Suppressor macrophage (primary cell): Measurements from ENCODE around the gene NFATC3.

ENCODE experiments used
- DNase-seq, 4 experiments: peaks; one replicate each; pipeline ENCODE4 v3.0.0-alpha.2; 2020 to 2022

Gene NFATC3

GRCh38 chr16:68190736-68191510 is 105.8 kb downstream of the NFATC3 start:
- DNase-seq: peak; percentile 74 to 88 (median 82)

DNA sequence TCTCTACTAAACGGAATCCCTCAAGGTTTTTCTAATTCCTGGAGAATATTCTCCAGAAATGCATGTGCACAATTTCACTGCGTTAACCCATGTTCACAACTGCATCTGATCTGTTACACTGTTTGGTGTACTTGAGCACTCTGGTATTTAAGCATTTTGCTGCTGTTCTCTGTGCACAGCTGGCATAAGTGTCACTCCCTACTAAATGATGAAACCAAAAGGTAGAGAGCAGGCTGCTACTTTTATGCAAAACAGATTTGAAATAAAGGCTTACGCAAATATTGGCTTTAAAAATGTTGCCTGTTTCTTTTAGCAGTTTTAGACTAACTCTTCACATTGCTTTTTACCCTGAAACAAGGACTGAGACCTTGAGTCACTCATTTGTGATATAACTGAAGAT is 109.1 kb downstream of the NFATC3 start:
- no peak for DNase-seq

- no peak for DNase-seq
Measured at GRCh38 chr16:68197250-68197649, 112.1 kb downstream of the NFATC3 start.

GRCh38 chr16:68200088-68200783 is 115.1 kb downstream of the NFATC3 start:
- DNase-seq: no peak

DNA sequence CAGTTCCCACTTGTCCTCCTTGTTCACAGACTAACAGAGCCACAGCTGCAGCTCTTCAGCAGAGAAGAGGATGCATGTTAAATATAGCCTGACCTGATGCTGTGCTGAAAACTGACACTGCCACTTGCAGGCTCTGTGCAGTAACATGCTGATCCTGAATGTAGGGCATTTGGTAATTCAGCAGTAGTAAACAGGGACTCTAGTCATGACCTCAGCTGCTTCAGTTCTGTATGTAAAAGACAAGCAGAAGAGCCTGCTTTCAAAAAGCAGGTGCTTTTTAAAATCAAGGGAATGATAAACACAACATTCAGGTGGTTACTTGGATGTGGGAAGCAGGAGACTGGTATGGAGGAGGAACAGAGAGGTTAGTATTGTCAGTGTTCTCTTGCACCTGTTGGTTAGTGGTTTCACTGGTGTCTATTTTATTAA is 116.9 kb downstream of the NFATC3 start:
- DNase-seq: no peak

DNA sequence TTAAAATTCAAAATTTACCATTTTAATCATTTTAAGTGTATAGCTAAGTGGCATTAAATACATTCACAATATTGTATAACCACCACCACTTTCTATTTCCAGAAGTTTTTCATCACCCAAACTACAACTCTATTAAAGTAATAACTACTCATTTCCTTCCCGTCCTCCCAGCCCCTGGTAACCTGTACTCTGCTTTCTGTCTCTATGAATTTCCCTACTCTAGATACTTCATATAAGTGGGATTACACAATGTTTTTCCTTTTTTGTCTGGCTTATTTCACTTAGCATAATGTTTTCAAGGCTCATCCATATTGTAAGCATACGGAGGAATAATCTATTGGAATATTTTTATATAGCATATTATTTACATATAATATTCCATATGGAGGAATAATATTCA is 121.1 kb downstream of the NFATC3 start:
- no peak for DNase-seq

DNA sequence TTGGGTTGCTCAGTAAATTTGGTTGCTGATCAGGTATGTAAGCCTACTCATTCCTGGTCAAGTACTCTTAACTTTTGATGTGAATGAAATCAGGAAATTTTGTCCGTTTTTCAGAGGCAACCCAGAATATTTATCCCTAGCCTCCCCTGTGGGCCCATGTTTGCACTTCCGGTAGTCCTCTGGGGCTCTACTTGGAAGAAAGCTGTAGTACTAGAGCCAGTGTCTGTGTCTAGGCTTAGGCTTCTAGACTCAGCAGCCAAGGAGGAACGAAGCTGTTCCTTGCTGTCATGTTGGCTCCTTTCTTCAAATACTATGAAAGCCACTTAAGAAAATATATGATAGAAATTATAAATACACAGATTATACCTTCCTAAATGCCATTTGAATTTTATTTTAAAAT is 129.6 kb downstream of the NFATC3 start:
- DNase-seq: no peak

DNA sequence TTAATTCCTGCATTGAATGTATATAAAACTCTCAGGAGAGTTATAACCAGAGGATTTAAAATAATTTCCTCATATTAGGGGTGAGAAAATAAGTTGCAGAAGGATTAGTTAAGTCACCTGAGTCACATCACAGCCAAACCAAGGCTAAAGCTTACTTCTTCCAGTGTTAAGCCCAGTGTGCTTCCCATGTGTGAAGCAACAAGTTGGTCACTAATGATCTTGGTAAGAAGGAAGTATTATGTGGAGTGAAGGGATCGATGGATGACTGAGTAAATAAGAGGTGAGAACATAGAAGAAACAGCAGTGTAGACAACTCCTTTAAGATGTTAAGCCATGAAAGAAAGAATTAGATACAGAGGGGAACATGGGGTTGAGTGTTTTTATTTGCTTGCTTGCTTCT is 130.1 kb downstream of the NFATC3 start:
- no peak for DNase-seq

DNA sequence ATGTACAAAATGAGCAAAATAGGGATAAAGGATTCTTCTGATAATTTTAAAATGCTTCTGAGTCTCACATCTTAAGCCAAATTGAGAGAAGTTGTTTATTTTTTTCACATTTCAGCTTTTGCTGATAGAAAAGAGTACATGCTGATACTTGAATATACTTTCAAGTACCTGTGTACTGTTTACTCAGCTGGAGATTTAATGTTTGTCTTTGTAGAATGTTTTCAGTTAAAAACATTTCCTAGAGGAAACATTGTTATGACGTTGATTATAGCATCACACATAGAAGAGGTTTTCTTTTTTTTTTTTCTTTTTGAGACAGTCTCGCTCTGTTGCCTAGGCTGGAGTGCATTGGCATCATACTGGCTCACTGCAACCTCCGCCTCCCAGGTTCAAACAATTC is 131.1 kb downstream of the NFATC3 start:
- no peak for DNase-seq

GRCh38 chr16:68217506-68217905 is 132.3 kb downstream of the NFATC3 start:
- peak in 3 of 4 experiments; percentile 31 to 56 (median 54) for DNase-seq

- DNase-seq: no peak
Measured at GRCh38 chr16:68219725-68220351, 134.7 kb downstream of the NFATC3 start.

- DNase-seq: no peak
Measured at GRCh38 chr16:68223072-68223471, 137.9 kb downstream of the NFATC3 start.

GRCh38 chr16:68226116-68226515 is 140.9 kb downstream of the NFATC3 start:
- DNase-seq: no peak

GRCh38 chr16:68227183-68227793 is 142.1 kb downstream of the NFATC3 start:
- no peak for DNase-seq

DNA sequence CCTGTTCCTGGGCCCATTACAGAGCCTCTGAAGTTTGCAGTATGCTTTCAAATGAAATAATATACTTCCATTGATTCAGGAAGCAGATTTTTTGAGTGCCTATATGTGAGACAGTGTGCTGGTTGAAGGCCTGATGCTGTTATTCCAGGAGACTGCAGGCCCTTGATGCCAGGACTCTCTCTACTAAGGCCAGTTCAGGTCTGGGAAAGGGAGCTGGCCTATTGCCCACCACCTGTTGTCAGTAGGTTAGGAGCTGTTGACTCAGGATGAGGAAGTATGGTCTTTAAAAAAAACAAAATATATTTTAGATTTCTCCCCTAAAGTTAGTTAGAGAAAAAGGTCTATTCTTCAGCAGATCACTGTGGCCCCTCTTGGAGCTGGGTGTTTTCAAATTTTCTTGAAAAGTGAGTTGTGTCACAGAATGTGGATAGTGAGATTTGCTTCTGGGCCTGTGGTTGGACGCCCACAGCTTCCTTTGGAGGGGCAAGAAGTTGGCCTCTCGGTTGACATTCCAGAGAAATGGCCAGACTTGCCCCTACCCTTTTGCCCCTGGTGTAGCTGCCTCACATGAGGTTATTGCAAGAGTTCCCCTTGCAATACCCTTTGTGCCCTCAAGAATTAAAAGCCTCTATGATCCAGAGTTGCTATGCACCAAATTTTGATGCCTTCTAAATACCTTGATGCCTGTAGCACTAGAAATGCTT is 142.8 kb downstream of the NFATC3 start:
- peak in 3 of 4 experiments; percentile 42 to 52 (median 45) for DNase-seq

DNA sequence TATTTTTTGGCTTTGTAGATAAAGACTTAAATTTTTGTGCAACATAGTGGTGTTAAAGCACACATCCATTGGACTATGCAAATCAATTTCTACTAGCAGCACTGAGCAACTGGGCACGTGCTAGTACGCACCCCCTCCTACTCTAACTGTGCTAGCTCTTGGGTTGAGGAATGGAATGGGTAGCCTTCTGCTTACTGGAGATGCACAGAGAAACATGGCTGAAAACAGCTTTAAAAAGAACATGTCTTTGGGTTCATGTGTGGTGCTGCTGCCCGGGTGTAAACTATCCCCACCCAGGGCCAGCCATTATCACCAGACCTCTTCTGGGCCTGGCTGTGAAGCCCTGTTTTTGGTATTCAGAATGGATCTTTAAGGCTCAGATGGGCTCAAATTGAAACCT is 143.5 kb downstream of the NFATC3 start:
- DNase-seq: no peak

- peak; percentile 51 to 68 (median 62) for DNase-seq
Measured at GRCh38 chr16:68229431-68230175, 144.4 kb downstream of the NFATC3 start.

- DNase-seq: no peak
Measured at GRCh38 chr16:68230176-68230571, 145.0 kb downstream of the NFATC3 start.

DNA sequence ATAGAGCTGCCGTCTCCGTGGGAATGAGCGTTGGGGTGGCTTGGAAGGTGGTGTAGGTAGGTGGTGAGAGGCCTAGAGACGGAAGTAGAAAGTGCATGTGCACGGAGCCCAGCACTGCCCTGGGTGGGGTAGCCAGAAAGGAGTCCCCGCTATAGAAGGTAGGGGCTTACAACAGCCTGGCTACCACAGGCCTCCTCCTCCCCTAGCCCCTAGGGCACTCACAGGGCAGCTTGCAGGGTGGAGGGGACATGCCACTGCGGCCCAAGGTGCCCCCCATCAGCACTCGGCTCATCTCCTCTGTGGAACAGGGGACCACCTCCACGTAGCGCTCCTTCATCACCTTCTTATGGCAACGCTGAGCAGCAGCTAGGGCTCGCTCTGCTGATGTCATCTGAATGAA is 145.8 kb downstream of the NFATC3 start:
- no peak for DNase-seq

DNA sequence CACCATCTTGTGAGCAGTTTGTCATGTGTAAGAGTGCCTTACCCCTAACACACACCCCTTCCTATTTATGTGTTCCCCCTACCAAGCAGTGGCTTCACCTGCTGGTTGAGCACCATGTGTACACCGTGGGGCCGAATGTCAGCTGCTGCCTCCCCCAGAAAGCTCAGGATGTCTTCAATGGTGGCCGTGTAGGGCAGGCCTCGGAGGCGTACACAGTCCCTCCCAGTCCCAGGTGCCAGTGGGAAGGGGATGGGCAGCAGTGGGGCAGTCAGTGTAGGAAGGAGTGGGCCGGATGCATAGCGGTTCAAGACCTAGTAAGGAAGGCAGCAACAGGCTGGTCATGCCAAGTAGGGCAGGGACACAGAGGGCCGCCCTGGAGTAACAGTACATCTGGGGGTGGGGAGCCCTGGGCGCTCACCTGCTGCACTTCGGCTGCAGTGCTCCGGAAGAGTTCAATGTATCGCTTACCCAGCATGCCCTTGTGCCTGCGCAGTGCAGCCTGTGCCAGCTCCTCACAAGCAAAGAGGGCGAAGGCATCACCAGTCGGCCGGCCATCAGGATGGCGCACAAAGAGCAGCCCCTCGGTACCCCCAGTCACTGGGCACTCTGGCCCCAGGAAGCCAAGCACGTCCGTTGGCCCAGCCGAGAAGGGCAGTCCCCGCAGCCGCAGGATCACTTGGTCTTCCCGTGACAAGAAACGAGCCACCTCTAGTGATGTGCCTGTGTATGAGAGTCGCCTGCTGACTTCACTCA is 146.4 kb downstream of the NFATC3 start:
- no peak for DNase-seq

GRCh38 chr16:68232335-68232734 is 147.2 kb downstream of the NFATC3 start:
- DNase-seq: no peak
